GM18870 (cell line): ENCODE measurements around the gene CCDC97.

Experiments
- ATAC-seq: cut with Tn5 transposase; IDR thresholded peaks from one replicate; pipeline ENCODE4 v1.9.1; 2021; ENCODE audit warnings: moderate library complexity; ENCODE audit not compliant: unreplicated experiment

Gene CCDC97

DNA sequence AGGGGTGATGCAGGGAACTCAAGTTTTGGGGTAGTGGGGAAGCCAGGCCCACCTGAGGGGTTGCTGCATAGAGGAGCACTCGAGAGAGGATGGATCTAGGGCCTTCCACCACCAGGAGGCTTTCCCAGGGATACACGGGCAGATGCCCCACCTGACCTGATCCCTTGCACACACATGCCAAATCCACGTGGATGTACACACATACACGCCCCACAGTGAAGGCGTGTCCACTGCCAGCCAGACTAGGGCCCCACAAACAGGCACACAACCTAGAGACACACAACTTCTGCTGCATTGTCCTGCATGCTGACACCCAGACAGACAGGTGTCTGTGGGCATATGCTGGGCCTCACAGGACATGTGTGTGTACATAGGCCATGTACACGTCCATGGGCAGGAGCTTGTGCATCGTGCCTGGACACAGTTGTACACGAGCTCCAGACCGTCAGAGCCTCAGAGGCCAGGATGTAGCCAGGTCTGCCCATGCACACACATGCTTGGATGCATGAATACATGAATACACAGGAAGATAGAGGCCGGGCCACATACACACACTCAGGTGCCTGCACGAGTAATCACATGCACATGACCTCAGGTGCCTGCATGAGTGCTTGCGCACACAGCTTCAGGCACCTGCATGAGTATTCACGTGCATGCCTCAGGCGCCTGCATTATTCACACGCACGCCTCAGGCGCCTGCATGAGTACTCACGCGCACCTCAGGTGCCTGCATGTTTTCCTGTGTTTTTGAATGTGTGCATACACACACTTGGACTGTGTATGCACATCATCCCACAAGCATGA is 8.9 kb downstream of the CCDC97 start:
- no peak for ATAC-seq

- ATAC-seq: no peak
Measured at GRCh38 chr19:41319500-41320184, 9.7 kb downstream of the CCDC97 start.

GRCh38 chr19:41320185-41320518 is 10.2 kb downstream of the CCDC97 start:
- ATAC-seq: no peak

DNA sequence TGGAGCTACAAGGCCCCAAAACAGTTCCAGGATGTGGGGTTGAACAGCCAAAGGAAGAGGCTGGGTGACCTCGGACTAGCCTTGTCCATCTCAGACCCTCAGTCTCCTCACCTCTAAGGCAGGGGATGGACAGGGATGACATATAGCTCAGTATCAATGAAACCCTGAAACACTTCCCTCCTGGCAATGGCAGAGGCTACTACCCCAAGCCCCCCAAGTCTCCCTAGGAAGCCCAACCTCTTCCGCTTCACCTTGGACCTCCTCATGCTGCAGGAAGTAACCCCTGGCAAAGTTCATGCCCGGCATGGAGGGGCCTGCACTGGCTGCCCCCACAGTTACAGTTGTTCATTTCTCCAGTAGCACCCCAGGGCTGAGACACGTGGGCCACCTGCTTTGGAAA is 10.6 kb downstream of the CCDC97 start:
- no peak for ATAC-seq

DNA sequence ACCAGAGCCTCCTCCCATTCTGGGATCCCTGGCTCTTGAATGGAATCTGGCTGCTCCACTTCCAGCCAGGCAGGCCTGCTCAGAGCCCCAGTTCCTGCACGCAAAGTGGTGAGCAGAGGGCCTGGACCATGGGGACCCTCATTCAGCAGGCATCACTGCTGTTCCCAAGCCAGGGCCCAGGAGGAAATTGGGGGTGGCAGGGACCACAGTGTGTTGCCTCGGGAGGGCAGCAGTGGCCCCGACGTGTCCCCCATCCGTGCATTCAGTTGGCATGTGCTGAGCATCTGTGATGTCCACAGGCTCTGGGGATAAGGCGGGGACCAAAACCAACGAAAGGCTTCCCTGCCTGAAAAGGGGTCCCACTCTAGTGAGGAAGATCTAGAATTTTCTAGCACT is 11.2 kb downstream of the CCDC97 start:
- ATAC-seq: no peak

DNA sequence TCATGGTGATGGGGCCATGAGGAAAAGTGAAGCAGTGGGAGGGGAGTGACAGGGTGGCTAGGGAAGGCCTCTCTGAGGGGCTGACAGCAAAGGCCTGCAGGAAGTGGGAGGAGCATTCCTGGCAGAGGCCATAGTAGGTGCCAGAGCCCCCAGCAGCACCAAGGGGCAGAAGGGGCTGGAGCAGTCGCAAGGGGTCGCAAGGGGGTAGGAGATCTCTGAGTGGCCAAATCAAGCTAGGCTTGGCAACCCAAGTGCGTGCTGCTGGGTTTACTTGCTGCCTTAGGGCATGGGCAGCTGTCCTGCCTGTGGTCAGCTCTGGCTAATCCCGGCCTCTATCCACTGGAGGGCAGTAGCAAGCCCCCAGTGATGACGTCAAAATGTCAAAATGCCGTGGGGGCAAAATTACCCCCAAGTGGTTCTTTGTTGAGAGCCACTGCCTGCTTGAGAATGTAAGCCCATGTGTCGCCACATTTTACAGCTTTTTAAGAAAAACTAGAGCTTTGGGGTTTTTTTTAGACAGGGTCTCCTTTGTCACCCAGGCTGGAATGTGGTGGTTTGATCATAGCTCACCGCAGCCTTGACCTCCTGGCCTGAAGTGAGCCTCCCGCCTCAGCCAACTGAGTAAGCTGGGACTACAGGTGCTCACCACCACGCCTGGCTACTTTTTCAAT is 11.8 kb downstream of the CCDC97 start:
- no peak for ATAC-seq

DNA sequence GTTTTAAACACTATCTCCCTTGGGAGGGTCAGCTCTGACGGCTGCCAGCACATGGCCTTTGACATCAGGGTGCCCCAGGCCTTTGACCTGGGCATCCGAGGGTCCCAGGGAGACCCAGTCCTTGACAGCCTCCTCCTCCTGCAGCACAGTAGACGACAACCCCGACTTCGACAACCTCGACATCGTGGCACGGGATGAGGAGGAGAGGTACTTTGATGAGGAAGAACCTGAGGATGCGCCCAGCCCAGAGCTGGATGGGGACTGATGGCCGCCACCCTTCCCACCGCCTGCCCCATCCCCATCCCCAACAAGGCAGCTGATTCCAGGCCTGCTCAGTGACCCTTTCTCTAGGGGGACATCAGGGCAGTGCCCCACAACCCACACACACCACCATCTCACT is 12.5 kb downstream of the CCDC97 start:
- ATAC-seq: no peak

DNA sequence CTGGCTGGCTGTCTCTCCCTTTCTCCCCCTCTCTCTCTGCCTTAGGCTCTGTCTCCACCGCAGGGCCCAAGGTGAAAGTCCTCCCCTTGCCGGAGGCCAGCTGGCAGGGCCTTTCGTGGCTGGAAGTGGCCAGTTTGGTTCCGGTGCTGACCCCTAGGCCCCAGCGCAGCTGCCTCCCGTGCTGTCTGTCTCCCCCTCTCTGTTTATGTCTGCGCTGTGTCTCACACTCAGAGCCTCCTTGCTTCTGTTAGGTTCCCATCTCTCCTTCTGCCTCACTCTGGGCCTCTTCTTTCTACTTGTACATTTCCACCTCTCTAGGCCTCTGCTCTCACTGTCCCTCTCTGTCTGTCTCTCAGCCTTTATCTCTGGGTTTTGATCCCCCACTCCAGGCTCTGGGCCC is 13.1 kb downstream of the CCDC97 start:
- ATAC-seq: no peak

DNA sequence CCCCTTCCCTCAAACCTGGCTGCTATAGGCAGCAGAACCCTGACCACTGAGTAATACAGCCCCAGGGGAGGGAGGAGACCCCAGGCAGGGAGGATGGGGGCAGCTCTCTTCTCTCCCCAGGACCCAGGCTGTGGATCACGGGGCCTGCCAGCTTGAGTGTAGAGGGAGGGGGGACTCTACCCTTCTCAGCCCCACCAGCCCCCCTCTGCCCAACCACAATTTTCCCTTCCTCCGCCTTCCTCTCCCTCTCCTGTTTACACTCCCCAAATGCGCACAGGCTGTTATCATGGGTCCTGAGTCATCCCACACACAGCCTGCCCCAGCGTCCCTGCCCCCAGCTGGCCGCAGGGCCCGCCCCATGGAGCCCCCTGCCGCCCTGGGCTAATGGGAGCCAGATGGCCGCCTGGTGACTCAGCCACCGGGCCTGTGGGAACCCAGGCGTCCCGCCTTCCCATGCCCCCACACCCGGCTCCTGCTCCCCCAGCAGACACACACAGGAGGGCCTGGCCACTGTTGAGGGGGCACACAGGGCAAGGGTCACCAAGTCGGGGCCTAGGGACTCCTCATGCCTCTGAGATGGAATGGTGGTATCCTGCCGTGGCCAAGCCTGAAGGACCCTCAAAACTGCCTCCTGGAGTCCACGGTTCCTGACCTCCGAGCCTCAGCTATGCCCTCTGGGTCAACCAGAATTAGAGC is 13.6 kb downstream of the CCDC97 start:
- no peak for ATAC-seq

- no peak for ATAC-seq
Measured at GRCh38 chr19:41324231-41324702, 14.3 kb downstream of the CCDC97 start.

GRCh38 chr19:41324921-41325639 is 15.1 kb downstream of the CCDC97 start:
- no peak for ATAC-seq

DNA sequence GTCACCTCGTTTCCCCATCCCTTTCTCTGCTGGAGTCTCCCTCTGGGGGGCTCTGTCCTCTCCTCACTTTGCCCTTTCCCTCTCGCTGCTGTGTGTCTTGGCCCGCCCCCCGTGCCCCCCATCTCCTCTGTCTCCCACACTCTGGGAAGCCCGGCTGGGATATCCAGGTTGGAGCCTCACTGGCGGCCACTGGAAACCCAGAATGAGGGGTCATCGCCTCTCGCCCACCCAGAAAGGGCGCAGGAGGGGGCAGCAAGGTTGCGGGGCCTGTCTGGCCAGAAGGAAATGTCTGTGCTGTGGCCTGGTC is 15.6 kb downstream of the CCDC97 start:
- no peak for ATAC-seq

DNA sequence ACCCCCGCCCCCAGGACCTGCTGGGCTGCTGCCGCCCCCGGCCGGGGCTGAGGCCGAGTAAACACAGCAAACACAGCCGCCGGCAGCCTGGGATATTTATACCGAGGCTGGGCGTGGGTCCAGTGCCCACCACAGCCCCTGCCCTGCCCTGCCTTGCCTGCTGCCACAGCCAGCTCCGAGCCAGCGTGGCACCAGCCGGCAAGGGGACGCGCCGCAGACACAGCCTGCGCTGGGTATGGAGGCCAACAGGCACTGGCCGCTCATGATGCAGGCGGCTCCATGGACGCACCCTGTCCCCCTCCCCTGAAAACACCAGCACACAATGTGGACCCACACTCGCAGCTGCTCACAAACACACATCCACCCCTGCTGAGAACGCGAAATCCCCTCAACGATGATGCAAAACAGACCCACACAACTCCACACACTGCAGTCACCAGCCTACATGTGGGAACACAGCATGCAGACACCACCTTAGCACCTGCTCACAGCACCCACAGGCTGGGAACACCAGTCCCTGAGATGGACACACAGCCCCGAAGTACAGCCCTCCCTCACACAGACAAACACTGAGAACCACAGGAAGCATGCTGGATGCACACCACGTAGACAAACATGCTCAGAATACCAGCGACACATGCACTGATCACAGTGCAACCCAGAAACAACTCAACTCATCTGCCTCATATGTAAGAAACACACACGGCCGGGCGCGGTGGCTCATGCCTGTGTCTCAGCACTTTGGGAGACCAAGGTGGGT is 16.2 kb downstream of the CCDC97 start:
- ATAC-seq: no peak

DNA sequence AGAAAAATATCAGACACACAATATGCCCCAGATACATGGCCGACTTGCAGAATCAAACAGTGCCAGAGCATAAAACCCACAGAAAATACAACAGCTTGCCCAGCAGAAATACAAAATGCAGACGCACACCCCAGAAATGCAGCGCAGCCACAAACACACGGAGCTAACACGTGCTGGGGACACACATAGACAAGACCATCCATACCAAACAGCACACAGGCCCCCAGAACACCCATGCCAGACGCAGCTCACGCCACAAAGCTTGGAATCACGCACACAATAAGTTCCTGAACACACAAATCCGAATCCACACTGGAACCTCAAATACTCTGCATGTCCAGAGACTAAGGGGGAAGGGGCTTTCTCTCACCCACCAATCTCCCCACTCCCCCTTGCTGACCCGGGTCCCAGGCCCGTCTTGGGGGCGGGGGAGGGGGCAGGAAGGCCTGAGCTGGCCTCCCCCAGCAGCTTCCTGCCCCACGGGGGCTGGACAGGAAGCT is 17.2 kb downstream of the CCDC97 start:
- ATAC-seq: no peak

DNA sequence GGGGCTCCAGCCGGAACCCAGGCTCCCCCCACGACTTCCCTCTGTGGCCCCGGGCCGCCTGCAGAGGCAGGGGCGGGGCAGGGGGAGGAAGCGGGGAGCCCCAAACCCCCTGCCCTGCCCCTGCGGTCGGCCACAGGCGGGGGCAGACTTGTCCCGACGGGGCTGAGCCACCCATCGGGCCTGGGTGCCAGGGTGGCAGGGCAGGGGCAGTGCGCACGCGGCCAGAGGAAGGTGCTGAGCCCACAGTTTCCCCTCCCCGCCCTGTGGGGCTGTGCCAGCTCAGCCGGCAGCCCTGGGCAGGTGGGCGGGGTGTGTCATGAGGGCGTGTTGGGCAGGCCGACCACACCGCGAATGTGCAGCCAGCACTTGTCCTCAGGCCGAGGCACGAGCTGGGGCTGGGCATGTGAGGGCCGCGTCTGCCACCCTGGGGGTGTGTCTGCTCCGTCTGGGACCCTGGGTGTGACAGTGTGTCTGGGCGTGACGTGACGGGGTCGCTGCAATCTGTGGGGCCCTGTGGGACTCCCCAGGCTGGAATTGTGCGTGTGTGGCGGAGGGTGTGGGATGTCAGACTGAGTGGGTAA is 17.7 kb downstream of the CCDC97 start:
- no peak for ATAC-seq

DNA sequence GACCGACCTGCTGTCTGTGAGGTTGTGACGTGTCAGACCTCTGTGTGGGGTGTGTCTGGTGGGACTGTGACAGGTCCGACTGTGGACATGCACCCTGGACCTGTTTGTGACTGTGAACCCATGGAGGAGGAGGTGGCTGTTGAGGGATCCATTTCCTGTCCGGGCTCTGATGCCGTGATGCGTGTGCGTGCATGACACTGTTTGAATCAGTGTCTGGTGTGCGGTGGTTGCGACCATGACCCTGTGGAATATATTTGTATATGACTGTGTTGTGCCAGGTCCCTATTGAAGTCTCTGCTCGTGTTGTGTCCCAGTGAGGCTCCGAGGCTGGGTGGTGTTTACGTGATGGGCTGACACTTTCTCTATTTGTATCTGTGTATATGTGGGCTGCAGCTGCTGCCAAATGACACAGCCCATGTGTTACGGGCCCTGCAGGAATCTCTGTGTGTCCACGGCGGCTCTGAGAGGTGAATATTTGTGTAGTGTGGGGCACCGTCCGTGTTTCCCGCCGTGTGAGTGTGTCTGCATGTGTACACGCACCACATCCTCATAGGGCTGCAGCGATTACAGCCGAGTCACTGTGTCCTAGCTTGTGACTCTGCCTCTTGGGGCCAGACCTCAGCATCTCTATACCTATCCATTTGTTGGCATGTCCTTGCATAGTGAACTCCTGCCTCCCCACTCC is 18.3 kb downstream of the CCDC97 start:
- ATAC-seq: no peak

- ATAC-seq: no peak
Measured at GRCh38 chr19:41328842-41329225, 18.9 kb downstream of the CCDC97 start.

DNA sequence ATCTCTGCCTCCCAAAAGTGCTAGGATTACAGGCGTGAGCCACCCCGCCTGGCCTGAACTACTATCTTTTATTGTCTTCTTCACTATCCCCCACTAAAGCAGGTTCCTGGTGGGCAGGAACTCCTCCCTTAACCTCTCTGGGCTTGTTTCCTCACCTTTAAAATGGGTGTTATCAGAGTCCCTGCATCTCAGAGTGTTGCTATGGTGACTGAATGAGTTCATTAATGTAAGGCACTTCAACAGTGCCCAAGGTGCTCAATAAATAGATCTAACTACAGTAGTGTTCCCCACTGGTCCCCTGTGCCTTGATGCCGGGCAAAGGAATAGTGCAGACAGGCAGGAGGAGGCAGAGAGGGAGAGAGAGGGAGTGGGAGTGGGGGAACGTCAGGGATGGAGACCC is 20.5 kb downstream of the CCDC97 start:
- no peak for ATAC-seq
